Caco-2 (cell line): ENCODE measurements around the gene TNFAIP1. TPM values are rescaled to one million over a fixed set of nuclear protein-coding genes. Genes with fewer than 3 reads are reported as not detected.
A peak's percentile ranks its signal among the peaks of the same experiment; 100 is the strongest.

Source experiments
- BruUV-seq: library from RNA; stranded (reverse); fragments of 400-500 nt; replicated peaks from 2 replicates; lab custom pipeline; 2021; lab: Mats Ljungman, UMichigan
- CTCF ChIA-PET: fragments of 300-600 bp; sonication (Branson Sonifier 250); formaldehyde crosslinking; loops from one replicate; lab custom pipeline; 2022; ENCODE audit warnings: antibody characterized with exemption; lab: Charles Lee
- POLR2A ChIA-PET: fragments of 300-600 bp; sonication (Branson Sonifier 250); formaldehyde crosslinking; loops from one replicate; lab custom pipeline; 2022; ENCODE audit warnings: antibody characterized with exemption; lab: Charles Lee
- DNase-seq, 2 experiments: peaks; one replicate each; pipeline versions ENCODE4 v3.0.0 to v3.0.0-alpha.2; 2020 to 2022
- H3K27me3 ChIP-seq: replicated peaks from 2 replicates; pipeline ENCODE4 v1.6.0; 2011; ENCODE audit warnings: low read length; ENCODE audit not compliant: control insufficient read depth, insufficient read depth
- H3K36me3 ChIP-seq: 2 replicates; pipeline ENCODE4 v1.5.1; 2011; ENCODE audit warnings: low read length; ENCODE audit not compliant: control insufficient read depth, insufficient read depth
- H3K4me1 ChIP-seq: fragments of 250-450 bp; sonication (Bioruptor Pico); 2 replicates; pipeline ENCODE4 v1.5.1; 2020; ENCODE audit warnings: mild to moderate bottlenecking
- H3K4me3 ChIP-seq: 2 replicates; pipeline ENCODE4 v1.5.1; 2011; ENCODE audit warnings: low read depth, mild to moderate bottlenecking, control low read depth, low read length
- H3K9me3 ChIP-seq: fragments of 250-450 bp; sonication (Bioruptor Pico); 2 replicates; pipeline ENCODE4 v1.5.1; 2020; ENCODE audit warnings: mild to moderate bottlenecking, moderate library complexity
- H3K27ac Mint-ChIP-seq: one replicate; pipeline ENCODE4 v1.8.0; 2022; ENCODE audit warnings: mixed read lengths; ENCODE audit not compliant: unreplicated experiment
- H3K27me3 Mint-ChIP-seq: one replicate; pipeline ENCODE4 v1.8.0; 2022; ENCODE audit warnings: mixed read lengths; ENCODE audit not compliant: insufficient read depth, unreplicated experiment
- H3K36me3 Mint-ChIP-seq: one replicate; pipeline ENCODE4 v1.8.0; 2022; ENCODE audit warnings: mild to moderate bottlenecking, mixed read lengths; ENCODE audit not compliant: insufficient read depth, unreplicated experiment
- H3K4me1 Mint-ChIP-seq: one replicate; pipeline ENCODE4 v1.8.0; 2022; ENCODE audit warnings: low read depth, mixed read lengths; ENCODE audit not compliant: unreplicated experiment
- H3K4me3 Mint-ChIP-seq: one replicate; pipeline ENCODE4 v1.8.0; 2022; ENCODE audit warnings: mild to moderate bottlenecking, moderate library complexity, mixed read lengths; ENCODE audit not compliant: unreplicated experiment
- H3K9me3 Mint-ChIP-seq: one replicate; pipeline ENCODE4 v1.8.0; 2022; ENCODE audit warnings: mixed read lengths; ENCODE audit not compliant: unreplicated experiment
- intact Hi-C: fragments of 100-400 bp; cut with micrococcal nuclease; formaldehyde crosslinking; loops from one replicate; pipeline ENCODE4 v1.10.0; 2022; ENCODE audit not compliant: unreplicated experiment
- total RNA-seq: library from RNA; stranded (reverse); gene quantifications from 2 replicates; pipeline ENCODE4 v1.2.3, GENCODE V29; 2022
- TF ChIP-seq, protein P1 (sequence below), 2 experiments: fragments of 200-600 bp in 1 of 2; IDR thresholded peaks; 1 replicate in 1 of 2; 2 replicates in 1 of 2; pipeline versions ENCODE4 v1.5.1 to v1.8.0; 2011 to 2022; ENCODE audit warnings: antibody characterized with exemption in 1 of 2, control low read depth in 1 of 2, inconsistent platforms in 1 of 2, low read depth in 1 of 2, low read length in 1 of 2, mild to moderate bottlenecking in 1 of 2, moderate library complexity in 1 of 2; ENCODE audit not compliant: insufficient read depth in 1 of 2, severe bottlenecking in 1 of 2, unreplicated experiment in 1 of 2

Gene TNFAIP1
- total RNA-seq, 1 experiment from 2014 or later, result 105 TPM

- H3K4me1 ChIP-seq, result peaks cover 22% of the 10 kb centered on the region
- Mint-ChIP-seq H3K4me3 (no peak overlapping the region), H3K27ac (peak overlapping the region; percentile 1), H3K4me1 (peaks cover 8% of the 10 kb centered on the region), H3K27me3 (no peaks in the 10 kb centered on the region), H3K36me3 (peaks cover 91% of the 10 kb centered on the region), H3K9me3 (no peaks in the 10 kb centered on the region)
- no peak overlapping the region for H3K4me3 ChIP-seq
- intact Hi-C loops, result no loop called here
- TF ChIP-seq, protein P1, sequence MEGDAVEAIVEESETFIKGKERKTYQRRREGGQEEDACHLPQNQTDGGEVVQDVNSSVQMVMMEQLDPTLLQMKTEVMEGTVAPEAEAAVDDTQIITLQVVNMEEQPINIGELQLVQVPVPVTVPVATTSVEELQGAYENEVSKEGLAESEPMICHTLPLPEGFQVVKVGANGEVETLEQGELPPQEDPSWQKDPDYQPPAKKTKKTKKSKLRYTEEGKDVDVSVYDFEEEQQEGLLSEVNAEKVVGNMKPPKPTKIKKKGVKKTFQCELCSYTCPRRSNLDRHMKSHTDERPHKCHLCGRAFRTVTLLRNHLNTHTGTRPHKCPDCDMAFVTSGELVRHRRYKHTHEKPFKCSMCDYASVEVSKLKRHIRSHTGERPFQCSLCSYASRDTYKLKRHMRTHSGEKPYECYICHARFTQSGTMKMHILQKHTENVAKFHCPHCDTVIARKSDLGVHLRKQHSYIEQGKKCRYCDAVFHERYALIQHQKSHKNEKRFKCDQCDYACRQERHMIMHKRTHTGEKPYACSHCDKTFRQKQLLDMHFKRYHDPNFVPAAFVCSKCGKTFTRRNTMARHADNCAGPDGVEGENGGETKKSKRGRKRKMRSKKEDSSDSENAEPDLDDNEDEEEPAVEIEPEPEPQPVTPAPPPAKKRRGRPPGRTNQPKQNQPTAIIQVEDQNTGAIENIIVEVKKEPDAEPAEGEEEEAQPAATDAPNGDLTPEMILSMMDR (IDR thresholded peaks at IDR 0.05; ENCODE audit: insufficient read depth in 1 of 2, low read depth in 1 of 2, low read length in 1 of 2, severe bottlenecking in 1 of 2, unreplicated experiment in 1 of 2), result peak; percentile 48 to 66
- H3K9me3 ChIP-seq, result no peaks in the 10 kb centered on the region
- POLR2A ChIA-PET, result interaction anchor here (0.8 to 3.3 kb wide), 4 partner anchors 10 to 23 kb away, joined by 3 to 42 read pairs (median 7); partner anchors contain the start of genes IFT20, POLDIP2, TNFAIP1 and VTN
- H3K27me3 ChIP-seq, result no peaks in the 10 kb centered on the region
- BruUV-seq, result no TSS peak
- DNase-seq, result peak; percentile 70 to 72
- CTCF ChIA-PET, result interaction anchor here (0.9 to 2.4 kb wide), 4 partner anchors 10 to 23 kb away, joined by 3 to 13 read pairs (median 8); partner anchors contain the start of genes IFT20, POLDIP2, TNFAIP1 and VTN
- H3K36me3 ChIP-seq, result peaks cover 31% of the 10 kb centered on the region
Observed at GRCh38 chr17:28346746-28347246, 11.2 kb downstream of the TNFAIP1 start.

DNA sequence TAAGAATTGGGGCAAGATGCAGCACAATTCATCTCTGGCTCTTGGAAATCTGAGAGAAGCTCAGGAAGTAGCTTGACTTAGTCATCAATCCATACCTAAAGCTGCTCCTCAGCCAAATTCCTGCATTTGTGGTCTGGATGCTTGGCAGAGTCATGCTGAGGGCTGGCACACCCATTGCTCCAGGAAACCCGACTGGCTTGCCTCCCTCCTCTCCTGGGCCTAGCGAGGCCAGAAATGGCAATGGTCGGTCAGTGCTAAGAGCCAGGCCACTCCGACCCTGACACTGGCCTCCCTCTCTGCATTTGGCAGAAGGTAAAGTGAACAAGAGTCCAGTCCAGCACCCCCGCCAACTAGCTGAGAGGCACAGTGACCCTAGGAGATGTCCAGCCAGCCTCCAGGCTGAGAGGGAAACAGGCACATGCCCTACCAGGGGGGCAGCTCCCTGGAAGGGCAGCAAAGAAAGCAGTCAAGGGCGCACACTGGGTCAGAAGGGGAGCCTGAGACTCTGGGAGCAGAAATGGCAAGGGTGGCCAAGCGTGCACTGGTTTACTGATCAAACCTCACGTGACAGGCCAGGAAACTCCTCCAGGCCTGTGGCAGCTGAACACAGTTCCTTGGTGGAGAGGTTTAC is 11.8 kb downstream of the TNFAIP1 start:
- peaks cover 91% of the 10 kb centered on the region for H3K36me3 Mint-ChIP-seq
- H3K4me3 ChIP-seq, result no peak overlapping the region
- H3K27ac Mint-ChIP-seq, result peak overlapping the region; percentile 1
- H3K9me3 Mint-ChIP-seq, result no peaks in the 10 kb centered on the region
- peaks cover 29% of the 10 kb centered on the region for H3K36me3 ChIP-seq
- peaks cover 22% of the 10 kb centered on the region for H3K4me1 ChIP-seq
- peaks cover 8% of the 10 kb centered on the region for H3K4me1 Mint-ChIP-seq
- H3K27me3 Mint-ChIP-seq, result no peaks in the 10 kb centered on the region
- BruUV-seq, result TSS peak; percentile 25
- H3K9me3 ChIP-seq, result no peaks in the 10 kb centered on the region
- POLR2A ChIA-PET, result interaction anchor here (0.8 to 3.3 kb wide), 3 partner anchors 10 to 17 kb away, joined by 3 to 42 read pairs (median 7); partner anchors contain the start of genes IFT20, POLDIP2 and TNFAIP1
- CTCF ChIA-PET, result interaction anchor here (1.3 to 2.4 kb wide), 3 partner anchors 10 to 23 kb away, joined by 5 to 13 read pairs (median 12); partner anchors contain the start of genes IFT20, POLDIP2, TNFAIP1 and VTN
- TF ChIP-seq, protein P1 (IDR thresholded peaks at IDR 0.05; ENCODE audit: insufficient read depth in 1 of 2, low read depth in 1 of 2, low read length in 1 of 2, severe bottlenecking in 1 of 2, unreplicated experiment in 1 of 2), result no peak
- intact Hi-C loops, result no loop called here
- no peaks in the 10 kb centered on the region for H3K27me3 ChIP-seq
- no peak for DNase-seq
- H3K4me3 Mint-ChIP-seq, result no peak overlapping the region

DNA sequence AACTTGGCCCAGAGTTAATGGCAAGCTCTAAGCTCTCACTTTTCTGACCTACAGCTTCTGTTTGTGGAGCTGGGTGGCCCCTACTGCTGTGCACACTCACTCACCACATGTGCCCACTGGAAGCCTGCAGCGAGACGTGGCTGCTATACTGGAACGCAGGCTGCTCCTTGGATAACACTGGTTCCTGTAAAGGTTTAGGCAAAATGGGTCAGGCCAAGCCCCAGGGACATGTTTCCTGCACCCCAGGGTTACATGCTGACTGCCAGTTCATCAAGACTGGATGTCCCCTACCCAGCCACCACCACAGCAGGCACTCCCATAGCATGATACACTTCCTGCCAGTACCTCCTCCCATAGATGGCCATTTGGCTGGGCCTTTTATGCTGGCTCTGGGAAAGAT is 13.4 kb downstream of the TNFAIP1 start:
- peaks cover 22% of the 10 kb centered on the region for H3K4me1 ChIP-seq
- H3K27me3 Mint-ChIP-seq, result no peaks in the 10 kb centered on the region
- no peak overlapping the region for H3K4me3 Mint-ChIP-seq
- H3K36me3 Mint-ChIP-seq, result peaks cover 100% of the 10 kb centered on the region
- BruUV-seq, result no TSS peak
- no peak overlapping the region for H3K4me3 ChIP-seq
- intact Hi-C loops, result no loop called here
- no peak for DNase-seq
- no peaks in the 10 kb centered on the region for H3K9me3 Mint-ChIP-seq
- ChIA-PET POLR2A (interaction anchor here (1.0 to 2.2 kb wide), 2 partner anchors 8 to 13 kb away, joined by 3 to 7 read pairs; partner anchors contain the start of genes POLDIP2 and TNFAIP1), CTCF (interaction anchor here (1.0 kb wide), 1 partner anchor 13 kb away, joined by 3 read pairs; the partner anchor contains the start of genes IFT20 and TNFAIP1)
- peaks cover 8% of the 10 kb centered on the region for H3K4me1 Mint-ChIP-seq
- no peaks in the 10 kb centered on the region for H3K27me3 ChIP-seq
- TF ChIP-seq, protein P1 (IDR thresholded peaks at IDR 0.05; ENCODE audit: insufficient read depth in 1 of 2, low read depth in 1 of 2, low read length in 1 of 2, severe bottlenecking in 1 of 2, unreplicated experiment in 1 of 2), result no peak
- peaks cover 33% of the 10 kb centered on the region for H3K36me3 ChIP-seq
- no peak overlapping the region for H3K27ac Mint-ChIP-seq
- H3K9me3 ChIP-seq, result no peaks in the 10 kb centered on the region
